NCI-H510A (cell line): ENCODE measurements around the gene KCNQ1OT1.

ENCODE experiments used
- DNase-seq: peaks from one replicate; lab custom pipeline; 2025; lab: John Stamatoyannopoulos, UW

Gene KCNQ1OT1

GRCh38 chr11:2594267-2594666 lies 105.5 kb downstream of the KCNQ1OT1 start:
- DNase-seq = no peak

GRCh38 chr11:2593393-2593950 lies 106.3 kb downstream of the KCNQ1OT1 start:
- no peak for DNase-seq

GRCh38 chr11:2592559-2593392 lies 107.0 kb downstream of the KCNQ1OT1 start:
- no peak for DNase-seq

- no peak for DNase-seq
Measured at GRCh38 chr11:2591805-2592204, 108.0 kb downstream of the KCNQ1OT1 start.

DNA sequence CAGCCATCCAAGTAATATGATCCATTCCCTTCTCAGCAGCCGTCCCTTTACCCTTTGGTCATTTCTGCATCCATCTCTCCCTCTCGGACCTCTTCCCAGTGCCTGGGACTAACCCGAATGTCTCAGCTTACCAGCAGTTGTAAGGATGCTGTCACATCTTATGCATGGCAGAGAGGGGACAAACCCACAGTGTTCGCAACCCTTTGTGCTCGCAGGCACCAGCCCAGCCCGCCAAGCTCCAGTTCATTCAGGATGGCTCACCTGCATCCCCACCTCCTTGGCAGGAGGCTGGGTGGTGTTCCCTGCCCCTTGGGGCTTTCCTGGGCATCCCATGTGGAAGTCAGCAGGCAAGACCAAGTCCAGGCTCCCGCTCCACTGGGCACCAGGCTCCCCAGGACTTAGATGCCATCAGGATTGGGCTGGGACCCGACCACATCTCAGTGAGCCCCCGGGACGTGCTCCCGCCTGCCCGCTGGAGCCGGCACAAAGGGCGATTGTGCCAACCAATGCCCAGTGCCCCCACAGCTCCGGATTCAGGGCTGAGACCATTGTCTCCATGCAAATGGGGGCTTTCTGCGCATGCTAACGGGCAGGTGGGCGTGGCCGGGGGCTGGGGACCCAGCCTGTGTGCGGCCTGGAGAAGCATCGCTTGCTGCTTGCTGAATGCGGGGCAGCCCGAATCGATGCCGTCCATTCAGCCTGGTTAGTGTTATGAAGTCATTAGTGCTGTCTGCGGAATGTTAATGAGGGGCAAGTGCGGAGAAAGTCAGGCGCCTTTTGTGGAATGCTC lies 108.6 kb downstream of the KCNQ1OT1 start:
- no peak for DNase-seq

DNA sequence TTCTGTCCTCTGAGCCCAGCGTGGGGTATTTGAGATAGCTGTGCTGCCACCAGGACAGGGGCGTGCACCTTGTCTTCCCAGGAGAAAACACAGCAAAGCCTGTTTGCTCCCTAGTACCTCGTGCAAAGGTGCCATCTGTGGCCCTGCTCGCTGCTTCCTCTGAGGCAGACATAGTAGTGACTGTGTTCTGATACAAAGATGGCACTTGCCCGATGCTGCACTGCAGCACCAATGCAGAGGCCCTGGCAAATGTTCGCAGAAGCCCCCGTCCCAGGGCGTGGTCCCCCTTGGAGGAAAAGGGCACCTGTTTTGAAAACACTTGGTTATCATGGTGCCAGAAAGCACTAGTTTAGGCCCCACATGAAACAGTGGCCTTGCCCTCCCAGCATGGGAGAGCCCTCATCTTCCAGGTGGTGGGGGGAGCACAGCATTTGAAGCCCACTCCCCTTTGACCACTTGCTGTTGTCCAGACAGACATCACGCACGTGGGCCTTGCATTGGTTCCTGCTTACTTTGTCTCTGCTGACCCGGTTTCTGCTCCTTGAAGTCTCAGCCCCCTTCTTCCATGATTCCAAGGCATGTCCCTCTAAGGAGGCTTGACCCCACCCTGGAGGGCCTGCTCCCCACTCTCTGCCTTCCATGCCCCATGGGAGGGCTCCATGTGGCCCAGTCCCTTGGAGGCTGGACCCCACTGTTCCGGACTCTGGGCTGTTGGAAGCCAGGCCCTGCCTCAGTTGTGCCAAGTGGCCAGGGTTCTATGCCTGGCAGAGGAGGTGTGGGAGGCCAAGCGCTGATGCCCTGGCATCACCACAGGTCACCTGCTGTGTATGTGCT lies 109.4 kb downstream of the KCNQ1OT1 start:
- no peak for DNase-seq

DNA sequence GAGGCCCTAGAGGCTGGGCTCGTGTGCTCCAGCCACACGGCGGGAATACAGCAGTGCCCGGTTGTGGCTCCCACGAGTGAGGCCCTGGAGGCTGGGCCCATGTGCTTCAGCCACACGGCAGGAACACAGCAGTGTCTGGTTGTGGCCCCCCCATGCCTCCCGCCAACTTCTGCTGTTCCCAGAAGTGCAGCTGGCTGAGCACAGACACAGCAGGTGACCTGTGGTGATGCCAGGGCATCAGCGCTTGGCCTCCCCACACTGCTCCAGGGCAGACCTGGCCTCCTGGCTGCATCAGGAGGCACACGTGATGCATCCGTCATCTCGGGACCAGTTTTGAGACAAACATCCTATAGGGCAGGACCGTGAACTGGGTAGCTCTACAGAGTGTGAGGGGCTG lies 110.3 kb downstream of the KCNQ1OT1 start:
- no peak for DNase-seq

DNA sequence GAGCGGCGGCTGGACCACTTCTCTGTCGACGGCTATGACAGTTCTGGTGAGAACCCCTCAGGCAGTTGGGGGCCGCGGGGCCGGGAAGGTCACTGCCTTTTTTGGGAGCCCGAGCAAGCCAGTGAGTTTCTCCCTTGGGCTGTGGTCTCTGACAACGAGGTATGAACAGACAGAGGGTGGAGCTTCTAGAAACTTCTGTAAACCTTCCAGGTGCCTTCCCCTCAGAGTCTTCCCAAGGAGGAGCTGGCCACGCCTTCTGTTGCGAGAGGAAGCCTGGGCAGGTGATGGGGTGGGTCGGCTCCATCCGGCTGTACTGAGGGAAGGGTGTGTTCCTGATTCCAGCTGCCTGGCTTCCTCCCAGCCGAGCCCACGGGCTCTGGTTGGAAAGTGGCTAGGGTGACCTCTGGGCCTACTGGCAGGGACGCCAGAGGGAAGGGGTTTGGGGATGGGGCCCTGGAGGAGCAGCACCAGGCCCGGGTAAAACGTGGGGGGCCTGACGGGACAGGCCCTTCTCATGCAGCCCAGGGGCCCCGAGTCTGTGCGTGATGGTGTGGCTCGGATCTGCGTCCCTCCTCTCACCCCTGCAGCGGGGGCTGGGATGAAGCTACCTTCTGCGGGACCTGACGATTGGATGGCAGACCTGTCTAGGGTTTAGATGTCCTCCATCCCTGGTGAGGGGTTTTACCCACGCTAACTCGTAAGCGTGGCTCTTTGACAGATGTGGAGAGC lies 110.8 kb downstream of the KCNQ1OT1 start:
- no peak for DNase-seq

DNA sequence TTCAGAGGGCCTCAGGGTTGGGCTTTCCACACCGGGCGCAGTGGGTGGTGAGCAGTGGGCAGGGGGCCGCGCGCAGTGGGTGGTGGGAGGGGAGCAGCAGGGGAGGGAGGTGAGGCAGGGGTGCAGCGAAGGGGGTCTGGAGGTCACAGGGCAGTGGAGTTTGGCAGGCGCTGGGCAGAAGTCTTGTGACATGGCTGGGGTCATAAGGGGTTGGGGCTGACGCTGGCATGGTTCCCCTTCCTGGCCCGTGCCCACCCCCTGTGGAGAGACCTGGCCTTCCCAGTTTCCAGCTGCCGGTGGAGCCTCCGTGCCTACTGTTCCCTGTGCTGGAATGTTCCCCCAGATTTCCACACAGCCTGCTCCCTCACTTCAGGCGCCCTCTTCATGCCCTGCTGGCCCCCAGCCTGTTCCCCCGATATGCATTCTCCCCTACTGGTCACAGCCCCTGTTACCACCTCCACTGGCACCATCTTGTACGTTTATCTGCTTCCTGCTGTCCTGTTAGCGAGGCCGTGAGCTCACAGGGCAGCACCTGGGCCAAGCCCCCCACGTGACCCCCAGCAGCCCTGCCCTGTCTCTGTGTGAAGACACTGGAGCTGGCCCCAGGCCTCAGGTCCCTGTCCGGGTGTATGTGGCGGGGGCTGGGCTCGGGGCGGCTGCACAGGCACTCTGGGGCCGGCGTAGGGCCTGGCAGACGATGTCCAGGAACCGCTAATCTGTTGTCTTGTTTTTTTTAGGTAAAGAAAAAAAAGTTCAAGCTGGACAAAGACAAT lies 111.6 kb downstream of the KCNQ1OT1 start:
- no peak for DNase-seq

DNA sequence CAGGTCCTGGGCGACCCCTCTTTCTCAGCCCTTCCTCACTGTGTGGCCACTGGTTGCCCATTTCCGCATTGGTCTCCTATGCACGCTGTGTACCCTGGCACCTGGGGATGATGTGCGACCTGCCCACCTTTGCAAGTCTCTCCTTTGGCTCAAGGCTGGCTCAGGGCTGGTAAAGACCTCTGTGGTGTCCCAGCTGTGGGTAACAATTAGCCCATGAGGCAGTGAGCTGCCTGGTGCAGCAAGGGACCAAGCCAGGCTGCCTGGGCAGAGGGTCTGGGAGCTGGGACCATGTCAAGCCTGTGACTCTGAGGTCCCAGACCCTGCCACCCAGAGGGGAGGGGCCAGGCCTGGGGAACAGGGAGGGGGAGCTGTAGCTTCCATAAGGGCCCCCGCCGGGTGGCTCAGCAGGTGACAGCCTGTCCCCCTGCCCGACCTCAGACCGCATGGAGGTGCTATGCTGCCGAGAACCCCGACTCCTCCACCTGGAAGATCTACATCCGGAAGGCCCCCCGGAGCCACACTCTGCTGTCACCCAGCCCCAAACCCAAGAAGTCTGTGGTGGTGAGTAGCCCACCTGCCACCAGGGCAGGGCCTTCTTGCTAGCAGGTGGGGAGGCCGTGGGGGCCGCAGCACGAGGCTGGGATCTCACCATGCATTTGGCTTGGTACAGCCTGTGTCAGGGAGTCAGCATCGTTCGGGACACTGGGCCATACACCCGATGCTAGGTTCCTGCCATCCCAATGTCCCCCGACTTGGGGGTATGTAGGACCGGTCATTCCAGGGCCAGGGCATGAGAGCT lies 112.5 kb downstream of the KCNQ1OT1 start:
- no peak for DNase-seq

DNA sequence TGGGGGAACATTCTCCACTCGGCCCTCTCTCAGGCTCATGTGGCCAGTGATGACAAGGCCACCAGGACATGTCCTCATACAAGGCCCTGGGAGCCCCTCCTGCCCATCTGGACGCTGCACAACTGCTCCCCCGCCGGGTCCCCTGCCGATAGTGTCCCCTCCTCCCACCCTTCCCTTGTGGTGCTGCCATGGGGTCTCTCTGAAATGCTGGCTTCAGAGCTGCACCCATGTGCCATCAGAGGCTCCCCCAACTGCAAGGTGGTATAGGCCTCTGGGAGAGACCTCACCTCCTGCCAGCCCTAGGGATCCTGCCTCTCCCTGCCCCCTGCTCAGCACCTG lies 113.0 kb downstream of the KCNQ1OT1 start:
- DNase-seq = no peak

GRCh38 chr11:2586087-2586792 lies 113.6 kb downstream of the KCNQ1OT1 start:
- no peak for DNase-seq

DNA sequence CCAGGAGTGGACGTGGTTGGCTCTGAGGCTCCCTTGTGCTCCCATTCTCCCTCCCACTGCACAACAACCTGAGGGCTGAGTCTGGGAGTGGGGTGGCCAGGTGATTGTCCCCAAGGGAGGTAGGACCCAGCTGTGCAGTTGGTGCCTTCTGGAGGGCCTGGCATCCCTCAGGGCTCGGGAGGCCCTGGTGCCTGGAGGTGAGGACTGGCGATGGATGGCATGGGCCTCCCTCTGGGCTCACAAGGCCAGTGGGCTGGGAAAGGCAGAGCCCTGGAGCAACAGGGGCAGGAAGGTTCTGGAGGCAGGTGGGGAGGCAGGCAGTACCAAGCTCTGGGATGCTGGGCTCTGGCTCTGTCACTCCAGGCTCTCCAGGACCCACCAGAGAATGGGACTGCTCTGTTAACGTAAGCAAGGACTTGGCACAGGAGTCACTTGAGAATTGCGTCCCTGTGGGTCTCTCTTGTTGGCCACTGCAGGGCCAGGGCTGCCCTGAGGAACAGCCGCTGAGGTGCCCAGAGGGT lies 114.2 kb downstream of the KCNQ1OT1 start:
- no peak for DNase-seq

DNA sequence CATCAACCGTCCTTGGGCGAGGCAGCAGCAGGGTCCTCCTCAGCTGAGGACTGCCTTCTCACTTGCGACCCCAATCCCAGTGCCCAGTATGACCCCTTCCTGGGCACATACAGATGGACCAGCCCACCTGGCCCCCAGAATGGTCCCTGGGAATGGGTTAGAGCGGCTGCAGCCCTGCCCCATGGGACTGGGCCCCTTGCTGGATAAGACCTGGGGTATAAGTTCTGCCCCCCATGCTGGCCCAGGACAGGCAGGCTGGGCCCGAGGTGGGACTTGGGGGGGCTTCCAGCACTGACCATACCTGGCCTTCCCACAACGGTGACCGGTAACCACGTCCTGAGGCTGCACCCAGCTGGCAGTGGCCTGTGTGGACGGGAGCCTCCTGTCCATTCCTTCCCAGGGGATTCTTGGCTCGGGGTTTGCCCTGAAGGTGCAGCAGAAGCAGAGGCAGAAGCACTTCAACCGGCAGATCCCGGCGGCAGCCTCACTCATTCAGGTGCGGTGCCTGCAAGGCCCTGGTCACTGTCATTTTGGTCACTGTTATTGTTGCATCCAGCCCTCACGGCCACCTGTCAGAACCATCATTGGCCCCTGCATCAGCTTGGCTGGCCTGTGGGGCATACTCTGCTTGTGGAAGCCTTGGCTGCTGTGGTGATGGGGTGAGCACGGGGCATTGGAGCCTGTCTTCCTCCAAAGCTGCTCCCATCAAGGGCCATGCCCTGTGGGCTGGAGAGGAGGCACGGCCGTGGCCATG lies 114.8 kb downstream of the KCNQ1OT1 start:
- no peak for DNase-seq

GRCh38 chr11:2584434-2584811 lies 115.4 kb downstream of the KCNQ1OT1 start:
- DNase-seq = no peak

GRCh38 chr11:2583605-2583958 lies 116.2 kb downstream of the KCNQ1OT1 start:
- DNase-seq = no peak

- no peak for DNase-seq
Measured at GRCh38 chr11:2582946-2583604, 116.7 kb downstream of the KCNQ1OT1 start.
